HCT116 (cell line): ENCODE data around the gene NDUFV3.

Experiments
- ATF3 ChIP-seq: IDR thresholded peaks from 2 replicates; pipeline ENCODE4 v1.6.1; 2012
- CTCF ChIP-seq, 3 experiments: fragments of 200-600 bp in 1 of 3; sonication (generic) in 1 of 3; IDR thresholded peaks in 2 of 3; conservative IDR thresholded peaks in 1 of 3; 2 replicates each; pipeline ENCODE4 v1.5.1; 2012 to 2017; ENCODE audit warnings: low read depth in 2 of 3, low read length in 2 of 3, antibody characterized with exemption in 1 of 3, borderline replicate concordance in 1 of 3, control low read depth in 1 of 3, mild to moderate bottlenecking in 1 of 3, mixed read lengths in 1 of 3, mixed run types in 1 of 3, moderate library complexity in 1 of 3; ENCODE audit not compliant: insufficient read depth in 1 of 3
- ELF1 ChIP-seq: IDR thresholded peaks from 2 replicates; pipeline ENCODE4 v1.6.1; 2012; ENCODE audit warnings: low read depth, borderline replicate concordance
- MAX ChIP-seq: IDR thresholded peaks from 2 replicates; pipeline ENCODE4 v1.6.1; 2012
- POLR2A ChIP-seq: IDR thresholded peaks from 2 replicates; pipeline ENCODE4 v1.7.0; 2011; ENCODE audit warnings: borderline replicate concordance; ENCODE audit not compliant: insufficient read depth, insufficient read length; ENCODE audit errors: extremely low read depth
- POLR2AphosphoS5 ChIP-seq: IDR thresholded peaks from 2 replicates; pipeline ENCODE4 v1.6.1; 2011; ENCODE audit warnings: mild to moderate bottlenecking, low read depth, low read length, moderate library complexity
- RAD21 ChIP-seq: IDR thresholded peaks from 2 replicates; pipeline ENCODE4 v1.6.1; 2012; ENCODE audit warnings: low read depth, mild to moderate bottlenecking

- TF ChIP-seq POLR2A: no peak
- no peak for TF ChIP-seq MAX
- no peak for TF ChIP-seq CTCF (IDR thresholded peaks at IDR 0.05 in 2 of 3, conservative IDR thresholded peaks at IDR 0.05 in 1 of 3; ENCODE audit: borderline replicate concordance in 1 of 3, insufficient read depth in 1 of 3, low read depth in 2 of 3, low read length in 2 of 3)
- no peak for TF ChIP-seq RAD21
- no peak for TF ChIP-seq POLR2AphosphoS5
- no peak for TF ChIP-seq ELF1
- no peak for TF ChIP-seq ATF3
These were observed 20.4 kb downstream of the NDUFV3 start for GRCh38 chr21:42913476-42913875.
